NCI-H748 (cell line): Measurements from ENCODE around the gene CCR5AS.
"Not testable (repeated sequence)": the region's sequence is repeated elsewhere in the genome, so short reads cannot be mapped to it uniquely, and the experiment has no call there.

ENCODE experiments used
- DNase-seq: peaks from one replicate; lab custom pipeline; 2025; ENCODE audit not compliant: unreplicated experiment; lab: John Stamatoyannopoulos, UW

CCR5AS gene

DNA sequence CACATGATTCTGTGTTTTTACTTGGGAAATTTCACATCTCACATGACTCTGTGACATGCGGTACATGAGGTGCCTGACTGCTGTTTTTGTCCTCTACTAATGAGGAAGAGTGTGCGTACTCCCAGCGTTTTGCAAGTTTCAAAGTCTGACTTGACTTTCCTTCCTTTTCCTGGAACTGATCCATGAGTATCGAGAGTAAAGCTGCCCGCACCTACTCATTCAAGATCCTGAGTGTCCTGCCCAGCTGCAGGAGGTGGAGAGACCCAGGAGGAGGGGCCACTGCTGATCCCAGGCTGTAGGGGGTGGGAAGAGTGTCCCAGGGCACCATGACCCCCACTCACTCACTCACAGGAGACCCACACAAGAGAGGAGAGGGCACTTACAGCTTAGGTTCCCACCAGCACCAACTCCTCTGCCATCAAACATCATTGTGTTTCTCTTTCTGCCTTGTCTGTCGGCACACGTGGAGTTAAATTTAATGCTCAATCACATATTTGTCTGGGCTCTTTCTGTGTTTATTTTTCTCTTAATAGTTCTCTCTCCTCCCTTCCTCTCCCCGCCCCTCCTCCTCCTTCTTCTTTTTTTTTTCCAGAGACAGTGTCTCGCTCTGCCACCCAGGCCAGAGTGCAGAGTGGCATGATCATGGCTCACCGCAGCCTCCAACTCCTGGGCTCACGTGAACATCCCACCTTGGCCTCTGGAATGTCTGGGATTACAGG is 1.4 kb downstream of the CCR5AS start:
- DNase-seq, result peak; percentile 19

- not testable (repeated sequence) for DNase-seq
These were observed 4.0 kb downstream of the CCR5AS start for GRCh38 chr3:46402902-46403301.

DNA sequence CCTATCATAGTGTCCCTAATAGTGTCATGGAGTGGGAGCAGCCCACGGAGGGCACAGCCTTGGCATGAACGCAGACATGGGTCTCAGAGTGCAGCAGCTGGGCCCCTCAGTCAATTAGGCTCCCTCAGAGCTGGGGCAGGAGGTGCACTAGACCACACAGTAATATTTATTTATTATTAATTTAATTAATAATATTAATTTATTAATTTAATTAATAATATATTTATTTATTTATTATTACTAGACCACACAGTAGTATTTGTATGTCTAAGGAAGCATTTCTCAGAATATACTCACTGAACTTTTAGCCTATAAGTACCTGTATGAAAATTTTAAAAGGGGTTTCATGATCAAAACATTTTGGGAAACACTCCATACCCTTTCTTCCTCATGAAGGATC is 5.3 kb downstream of the CCR5AS start:
- no peak for DNase-seq

DNA sequence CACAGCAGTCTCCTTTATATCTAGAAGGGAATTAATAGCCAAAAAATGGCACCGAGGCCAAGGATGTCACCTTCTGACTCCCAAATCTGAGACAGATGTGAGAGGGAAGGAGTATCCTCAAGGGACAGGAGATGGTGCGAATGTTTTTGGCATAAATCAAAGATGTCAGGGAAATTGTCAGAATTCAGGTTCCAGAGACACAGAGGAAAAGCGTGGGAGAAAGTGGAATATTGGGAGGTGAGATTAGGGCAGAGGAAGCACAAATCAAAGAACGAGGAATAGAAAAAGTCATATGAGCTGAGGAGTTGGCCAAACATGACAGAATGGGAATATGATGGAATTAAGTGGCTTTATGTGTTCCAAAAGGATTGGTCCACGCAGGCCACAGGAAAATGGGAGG is 6.0 kb downstream of the CCR5AS start:
- DNase-seq, result no peak

- DNase-seq, result no peak
These were observed 6.7 kb downstream of the CCR5AS start for GRCh38 chr3:46400000-46400734.

GRCh38 chr3:46399557-46399956 is 7.3 kb downstream of the CCR5AS start:
- no peak for DNase-seq

- DNase-seq, result no peak
These were observed 7.8 kb downstream of the CCR5AS start for GRCh38 chr3:46399098-46399497.

DNA sequence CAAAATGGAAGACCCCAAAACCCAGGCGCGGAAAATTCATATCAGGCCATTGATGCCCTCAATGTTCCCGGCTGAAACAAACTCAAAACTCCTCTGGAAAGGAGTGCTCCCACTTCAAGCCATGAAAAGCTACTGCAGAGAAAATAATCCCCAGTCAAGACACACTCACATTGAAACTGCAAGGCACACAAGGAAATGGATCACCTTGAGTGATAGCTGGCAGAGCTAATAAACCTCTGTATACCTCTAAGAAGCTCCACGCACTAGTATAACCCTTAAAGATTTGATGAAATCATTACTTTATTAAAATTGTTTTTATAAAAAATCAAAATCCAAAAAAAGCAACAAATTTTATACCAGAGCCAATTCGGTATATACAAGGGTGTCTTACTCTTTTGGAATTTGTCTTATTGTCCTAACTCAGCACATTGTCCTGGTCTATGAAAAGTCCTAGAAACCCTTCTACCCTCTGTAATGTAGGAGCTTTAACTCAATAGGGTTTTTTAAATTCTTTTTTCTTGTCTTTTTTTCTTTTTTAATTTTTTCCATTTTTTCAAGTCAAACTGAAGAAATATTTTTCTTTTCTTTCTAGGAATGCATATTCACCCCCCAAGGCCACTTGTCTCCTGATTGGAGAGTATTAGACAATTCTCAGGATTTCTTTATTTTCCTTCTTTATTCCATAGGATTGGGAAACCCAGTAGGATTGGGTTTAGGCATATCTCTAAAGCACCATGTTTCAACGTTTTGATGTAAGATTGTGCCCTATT is 8.5 kb downstream of the CCR5AS start:
- DNase-seq, result no peak

- DNase-seq, result no peak
These were observed 9.8 kb downstream of the CCR5AS start for GRCh38 chr3:46397111-46397510.

DNA sequence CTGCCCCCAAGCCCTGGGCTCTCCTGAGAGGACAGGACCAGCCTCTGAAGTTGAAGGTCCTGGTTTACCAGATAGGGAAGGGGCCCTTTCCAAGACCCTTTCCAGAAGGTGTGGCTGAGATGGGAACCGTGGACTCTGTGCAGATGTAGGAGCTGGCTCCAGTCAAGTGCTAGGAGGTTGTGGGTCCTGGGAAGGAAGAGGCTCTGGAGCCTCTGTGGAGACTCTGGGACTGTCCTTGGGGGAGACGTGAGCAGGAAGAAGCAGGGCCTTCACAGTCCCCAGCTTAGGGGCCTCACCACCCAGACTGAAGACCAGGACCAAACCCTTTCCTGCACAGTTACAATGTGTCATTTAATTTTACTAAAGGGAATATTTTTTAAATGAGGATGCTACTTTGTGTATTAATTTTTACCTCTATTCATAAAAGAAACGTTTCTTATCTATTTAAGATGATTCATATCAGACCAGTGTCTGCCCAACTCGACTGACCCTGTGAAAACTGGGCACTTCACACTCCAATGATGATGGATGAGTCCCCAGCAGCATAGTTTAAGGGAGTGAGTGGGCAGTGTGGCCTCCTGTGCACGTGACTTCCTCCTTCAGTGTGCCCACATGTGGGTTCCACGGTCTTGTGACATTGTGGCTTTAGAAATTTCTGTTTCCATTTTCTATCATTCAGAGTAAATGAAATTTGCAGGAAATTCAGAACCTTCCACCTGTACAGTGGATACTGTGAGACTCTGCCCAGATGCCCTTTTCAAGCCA is 10.9 kb downstream of the CCR5AS start:
- DNase-seq, result no peak

GRCh38 chr3:46395210-46395661 is 11.6 kb downstream of the CCR5AS start:
- no peak for DNase-seq

DNA sequence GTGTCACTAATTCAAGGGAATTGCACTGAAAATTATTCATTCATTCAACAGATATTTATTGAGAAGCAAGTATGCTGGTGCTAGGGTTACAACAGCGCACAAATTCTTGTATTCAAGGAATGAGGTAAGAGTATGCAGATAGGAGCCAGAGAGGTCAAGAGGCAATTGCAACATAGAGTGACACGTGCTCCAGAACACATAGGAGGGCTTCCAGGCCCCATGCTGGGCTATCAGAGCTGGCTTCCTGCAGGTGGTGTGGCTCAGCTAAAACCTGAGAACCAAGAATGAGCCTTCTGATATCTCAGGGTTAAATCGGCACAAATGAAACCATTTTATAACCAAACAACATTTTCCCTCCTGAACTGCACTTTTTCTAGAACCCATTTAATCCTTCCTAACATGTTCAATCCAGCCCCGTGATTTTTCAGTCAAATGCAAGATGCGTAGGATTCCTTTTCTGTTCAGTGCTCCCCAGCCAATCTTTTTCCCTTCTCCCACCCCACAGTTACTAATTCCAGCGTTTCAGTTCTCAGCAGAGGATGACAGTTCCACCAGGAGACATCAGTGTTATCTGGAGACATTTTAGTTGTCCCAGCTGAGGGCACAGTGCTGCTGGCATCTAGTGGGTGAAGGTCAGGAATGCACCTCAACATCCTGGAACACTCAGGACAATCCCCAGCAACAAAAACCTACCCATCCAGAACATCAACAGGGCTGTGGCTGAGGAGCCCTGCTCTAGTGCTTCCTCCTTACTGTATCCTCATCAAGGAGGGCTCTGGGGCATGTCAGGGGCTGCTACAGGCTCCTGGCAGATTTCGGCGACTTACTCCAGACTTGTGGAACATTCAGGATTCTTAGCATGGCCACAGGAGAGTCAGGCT is 13.1 kb downstream of the CCR5AS start:
- no peak for DNase-seq

- no peak for DNase-seq
These were observed 13.9 kb downstream of the CCR5AS start for GRCh38 chr3:46393011-46393410.

- not testable (repeated sequence) for DNase-seq
These were observed 15.3 kb downstream of the CCR5AS start for GRCh38 chr3:46391526-46391925.

DNA sequence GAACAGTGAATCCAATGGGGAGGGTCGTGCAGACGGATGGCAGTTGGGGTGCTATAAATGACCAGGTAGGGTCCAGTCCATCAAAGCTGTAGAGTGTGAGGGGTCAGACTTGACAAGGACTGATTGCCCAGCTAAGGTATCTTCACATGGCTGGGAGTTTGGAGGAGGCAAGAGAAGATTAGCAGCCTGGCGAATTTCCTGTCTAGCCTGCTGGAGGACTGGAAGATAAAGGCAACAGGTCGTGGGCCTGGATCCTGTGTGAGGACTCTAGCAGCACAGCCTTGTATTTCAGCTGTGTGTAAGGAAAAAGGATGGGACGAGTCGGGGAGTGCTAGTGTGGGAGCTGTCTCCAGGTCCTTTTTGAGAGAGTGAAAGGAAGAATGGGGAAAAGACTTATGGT is 17.6 kb downstream of the CCR5AS start:
- no peak for DNase-seq

DNA sequence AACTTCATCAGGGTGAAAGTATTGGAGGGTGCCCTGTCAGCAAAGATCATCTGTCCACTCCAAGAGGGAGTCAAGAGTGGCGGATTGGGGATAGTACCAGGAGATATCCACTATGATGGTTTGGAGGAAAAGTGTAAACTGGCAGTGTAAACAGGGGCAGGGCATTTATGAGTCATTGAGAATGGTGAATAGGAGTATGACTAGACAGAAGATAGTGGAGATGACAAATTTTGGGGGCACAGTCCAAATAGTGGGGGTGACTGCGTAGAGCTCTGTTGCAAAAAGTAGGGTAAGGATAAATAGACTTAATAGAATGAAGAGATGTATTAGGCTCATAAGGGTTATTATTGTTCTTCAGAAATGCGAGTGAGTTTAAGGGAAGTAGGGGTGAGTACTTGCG is 18.0 kb downstream of the CCR5AS start:
- DNase-seq, result not testable (repeated sequence)

DNA sequence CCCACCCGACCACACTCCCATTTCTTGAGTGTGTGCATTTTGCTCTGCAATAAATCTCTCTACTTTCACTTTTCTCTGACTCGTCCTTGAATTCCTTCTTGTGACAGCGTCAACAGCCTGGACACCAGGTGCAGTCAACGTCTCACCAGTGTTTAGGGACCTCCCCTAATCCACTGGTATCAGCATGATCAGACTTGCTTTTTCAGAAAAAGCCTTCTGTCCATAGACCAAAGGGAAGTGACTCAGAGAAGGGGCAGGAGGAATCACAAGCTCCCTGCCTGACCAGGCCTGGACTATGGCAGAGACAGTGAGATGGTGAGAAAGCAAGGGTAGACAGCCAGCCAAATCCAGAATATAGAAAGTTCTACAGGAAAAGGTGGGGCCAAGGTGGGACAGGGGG is 20.7 kb downstream of the CCR5AS start:
- peak; percentile 8 for DNase-seq

GRCh38 chr3:46383951-46384330 is 22.9 kb downstream of the CCR5AS start:
- DNase-seq, result peak; percentile 18

DNA sequence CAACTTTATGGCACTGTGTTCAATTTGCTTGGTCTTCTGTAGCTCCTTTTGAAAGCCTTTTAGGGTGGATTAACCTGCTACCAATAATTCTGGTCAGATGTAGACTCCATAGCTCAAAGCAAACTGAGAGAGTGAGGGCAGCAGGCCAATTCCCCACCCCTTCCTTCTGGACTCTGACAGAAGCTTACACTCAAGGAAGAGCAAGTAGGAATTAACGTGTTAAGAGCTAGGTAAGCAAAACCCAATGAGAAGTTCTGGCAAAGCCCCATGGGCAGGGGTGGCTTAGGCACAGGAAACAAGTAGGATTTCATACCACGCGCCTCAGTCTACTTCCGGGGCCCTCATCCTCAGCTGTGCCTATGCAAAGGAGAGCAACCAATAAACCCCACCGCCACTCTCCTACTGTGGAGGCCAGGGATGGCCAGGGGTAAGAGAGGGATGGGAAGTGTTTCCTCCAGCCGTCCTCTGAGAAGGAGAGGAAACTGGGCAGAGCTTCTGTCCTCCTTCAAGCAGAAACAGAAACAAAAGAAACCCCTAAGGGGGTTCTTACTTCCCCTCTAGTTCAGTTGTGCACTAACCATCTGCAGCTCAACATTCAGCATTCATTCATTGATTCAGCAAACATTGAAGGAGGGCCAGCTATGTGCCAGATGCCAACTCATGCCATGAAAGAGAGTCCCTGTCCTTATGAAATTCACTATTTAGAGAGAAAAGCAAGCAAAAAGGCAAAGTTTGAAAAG is 23.5 kb downstream of the CCR5AS start:
- DNase-seq, result no peak
